HFFc6 (cell line): ENCODE measurements around the gene SNRPD2. TPM values are rescaled to one million over a fixed set of nuclear protein-coding genes. Genes with fewer than 3 reads are reported as not detected.
"Not testable (repeated sequence)": the region's sequence is repeated elsewhere in the genome, so short reads cannot be mapped to it uniquely, and the experiment has no call there.

Experiments
- DNase-seq: peaks from one replicate; pipeline ENCODE4 v3.0.0-alpha.2; 2018
- H3K27ac Mint-ChIP-seq: 2 replicates; pipeline ENCODE4 v1.8.0; 2020; ENCODE audit warnings: mild to moderate bottlenecking, mixed read lengths
- H3K27me3 Mint-ChIP-seq: 2 replicates; pipeline ENCODE4 v1.8.0; 2021; ENCODE audit warnings: mild to moderate bottlenecking, moderate library complexity, mixed read lengths; ENCODE audit not compliant: insufficient read depth
- H3K36me3 Mint-ChIP-seq: 2 replicates; pipeline ENCODE4 v1.8.0; 2021; ENCODE audit warnings: low read depth, mixed read lengths
- H3K4me1 Mint-ChIP-seq: 2 replicates; pipeline ENCODE4 v1.8.0; 2020; ENCODE audit warnings: low read depth, mixed read lengths
- H3K4me3 Mint-ChIP-seq: 2 replicates; pipeline ENCODE4 v1.8.0; 2020; ENCODE audit warnings: mild to moderate bottlenecking, moderate library complexity, mixed read lengths
- H3K9me3 Mint-ChIP-seq: 2 replicates; pipeline ENCODE4 v1.8.0; 2020; ENCODE audit warnings: mild to moderate bottlenecking, mixed read lengths
- CTCF ChIP-seq: fragments of 200-600 bp; sonication (generic); IDR thresholded peaks from 2 replicates; pipeline ENCODE4 v1.5.0; 2021; ENCODE audit warnings: antibody characterized with exemption, mild to moderate bottlenecking
- total RNA-seq, 6 experiments: library from RNA; stranded (reverse); fragmentation: NEBNext Ultra II Directional; extraction: Animal tissue kit (Norgen Biotek cat#: 25700); gene quantifications; 2 replicates in 1 of 6; 3 replicates in 5 of 6; pipeline ENCODE4 v1.2.3, GENCODE V29; 2021

The SNRPD2 gene
- total RNA-seq, 6 experiments from 2014 or later: 470 to 573 (median 517) TPM

DNA sequence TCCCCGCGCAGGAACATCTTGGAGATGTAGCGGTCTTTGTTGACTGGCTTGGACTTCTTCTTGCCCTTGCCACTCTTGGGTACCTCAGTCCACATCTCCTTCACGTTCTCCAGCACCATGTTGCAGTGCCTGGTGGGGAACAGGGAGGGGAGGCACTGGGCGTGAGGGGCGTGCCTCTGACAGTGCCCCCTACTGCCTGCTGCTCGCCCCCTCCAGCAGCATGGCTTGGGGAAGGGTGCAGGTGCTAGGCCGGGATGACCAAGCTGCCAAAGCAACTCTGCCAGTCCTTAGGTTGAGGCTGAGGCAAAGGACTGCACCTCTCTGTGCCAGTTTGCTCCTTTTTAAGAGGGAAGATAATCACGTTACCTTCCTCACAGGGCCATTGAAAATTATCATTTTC, 4.2 kb downstream of the SNRPD2 start:
- peaks cover 23% of the 10 kb centered on the region for H3K36me3 Mint-ChIP-seq
- H3K9me3 Mint-ChIP-seq: peaks cover 5% of the 10 kb centered on the region
- no peak overlapping the region for H3K27ac Mint-ChIP-seq
- no peak; the same call in 1 of the 2 replicates for TF ChIP-seq CTCF
- H3K4me3 Mint-ChIP-seq: no peak overlapping the region
- H3K27me3 Mint-ChIP-seq: peaks cover 3% of the 10 kb centered on the region; the same call in 1 of the 2 replicates
- peaks cover 11% of the 10 kb centered on the region for H3K4me1 Mint-ChIP-seq
- DNase-seq: no peak

DNA sequence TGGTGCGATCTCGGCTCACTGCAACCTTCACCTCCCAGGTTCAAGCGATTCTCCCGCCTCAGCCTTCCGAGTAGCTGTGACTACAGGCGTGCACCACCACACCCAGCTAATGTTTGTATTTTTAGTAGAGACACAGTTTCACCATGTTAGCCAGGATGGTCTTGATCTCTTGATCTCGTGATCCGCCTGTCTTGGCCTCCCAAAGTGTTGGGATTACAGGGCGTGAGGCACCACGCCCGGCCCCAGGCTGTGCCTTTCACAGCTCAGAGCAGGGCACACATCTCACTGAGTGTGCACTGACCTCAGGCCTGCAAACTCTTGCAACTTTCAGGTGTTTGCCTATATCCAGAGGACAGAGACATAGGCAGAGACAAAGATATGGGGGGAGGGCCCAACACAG, 6.7 kb downstream of the SNRPD2 start:
- H3K27me3 Mint-ChIP-seq, DNase-seq, H3K27ac Mint-ChIP-seq, H3K4me3 Mint-ChIP-seq, H3K9me3 Mint-ChIP-seq: not testable (repeated sequence)
- Mint-ChIP-seq H3K4me1 (peaks cover 11% of the 10 kb centered on the region), H3K36me3 (peaks cover 17% of the 10 kb centered on the region)

DNA sequence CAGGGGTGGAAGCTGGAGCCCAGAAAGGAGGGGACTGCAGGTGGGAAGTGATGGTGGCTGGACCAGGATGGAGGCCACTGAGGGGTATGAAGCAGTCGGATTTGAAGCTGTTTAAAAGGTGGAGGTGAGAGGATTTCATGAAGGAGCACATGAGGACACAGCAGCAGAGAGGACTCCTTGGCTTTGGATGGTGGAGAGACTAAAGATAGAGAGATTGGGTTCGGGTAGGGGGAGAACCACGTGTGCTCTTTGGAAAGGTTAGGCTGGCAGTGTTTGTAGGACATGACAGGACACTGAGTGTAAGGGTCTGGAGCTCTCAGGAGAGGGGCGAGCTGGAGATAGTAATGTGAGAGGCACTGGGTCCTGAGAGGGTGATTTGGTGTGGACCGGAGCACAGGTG, 8.8 kb downstream of the SNRPD2 start:
- TF ChIP-seq CTCF: no peak
- no peak for DNase-seq
- Mint-ChIP-seq H3K9me3 (no peaks in the 10 kb centered on the region), H3K4me1 (peaks cover 11% of the 10 kb centered on the region), H3K36me3 (peaks cover 17% of the 10 kb centered on the region), H3K27ac (0 out of 2 replicates have a peak overlapping the region, but pooled peaks have one; percentile 18), H3K27me3 (no peaks in the 10 kb centered on the region; the same call in 1 of the 2 replicates), H3K4me3 (no peak overlapping the region)

DNA sequence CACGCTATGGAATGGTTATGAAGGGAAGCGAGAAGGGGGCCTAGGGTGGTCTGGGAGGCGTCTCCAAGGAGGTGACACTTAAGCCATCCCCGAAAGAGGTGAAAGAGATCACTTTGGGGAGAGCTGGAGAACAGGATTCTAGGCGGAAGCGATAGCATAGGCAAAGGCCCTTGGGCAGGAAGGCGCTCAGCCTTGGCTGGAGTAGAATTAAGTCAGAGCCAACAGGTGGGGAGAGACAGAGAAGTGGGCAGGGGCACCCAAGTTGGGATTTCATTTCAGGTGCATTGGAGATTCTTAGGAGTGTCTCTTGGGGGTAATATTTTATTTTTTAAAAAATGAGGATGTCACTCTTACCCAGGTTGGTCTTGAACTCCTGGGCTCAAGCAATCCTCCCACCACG, 9.6 kb downstream of the SNRPD2 start:
- Mint-ChIP-seq H3K27ac (peak overlapping the region; percentile 5; the same call in 1 of the 2 replicates), H3K4me1 (peaks cover 18% of the 10 kb centered on the region), H3K36me3 (peaks cover 15% of the 10 kb centered on the region), H3K27me3 (peaks cover 1% of the 10 kb centered on the region), H3K9me3 (no peaks in the 10 kb centered on the region), H3K4me3 (no peak overlapping the region; the same call in 1 of the 2 replicates)
- no peak for DNase-seq
- no peak for TF ChIP-seq CTCF

- Mint-ChIP-seq H3K4me3 (peak overlapping the region; percentile 84), H3K4me1 (peaks cover 18% of the 10 kb centered on the region), H3K27me3 (peaks cover 1% of the 10 kb centered on the region), H3K36me3 (peaks cover 9% of the 10 kb centered on the region; the same call in 1 of the 2 replicates), H3K27ac (peak overlapping the region; percentile 53), H3K9me3 (no peaks in the 10 kb centered on the region)
- peak; percentile 76 for DNase-seq
- peak; percentile 98 for TF ChIP-seq CTCF
Observed at GRCh38 chr19:45681391-45682015, 10.2 kb downstream of the SNRPD2 start.

GRCh38 chr19:45677351-45678230, 14.2 kb downstream of the SNRPD2 start:
- no peaks in the 10 kb centered on the region for H3K9me3 Mint-ChIP-seq
- peaks cover 1% of the 10 kb centered on the region for H3K27me3 Mint-ChIP-seq
- DNase-seq: peak; percentile 59
- H3K27ac Mint-ChIP-seq: no peak overlapping the region
- H3K36me3 Mint-ChIP-seq: no peaks in the 10 kb centered on the region
- peak overlapping the region; percentile 57 for H3K4me3 Mint-ChIP-seq
- peaks cover 18% of the 10 kb centered on the region for H3K4me1 Mint-ChIP-seq
- TF ChIP-seq CTCF: peak; percentile 21; the same call in 1 of the 2 replicates
